Epithelial cell of esophagus (primary cell): Measurements from ENCODE around the gene SLC9A1.

Experiments
- DNase-seq: peaks from one replicate; pipeline ENCODE4 v3.0.0; 2010; ENCODE audit warnings: low read depth
- H3K4me3 ChIP-seq: 2 replicates; pipeline ENCODE4 v1.5.1; 2011; ENCODE audit warnings: mild to moderate bottlenecking, low read length, control low read depth
- TF ChIP-seq, protein P1 (sequence below): IDR thresholded peaks from 2 replicates; pipeline ENCODE4 v1.5.1; 2011; ENCODE audit warnings: low read depth, mild to moderate bottlenecking, low read length, control low read depth, inconsistent platforms; ENCODE audit not compliant: insufficient read depth; ENCODE audit errors: missing control alignments

SLC9A1 gene

DNA sequence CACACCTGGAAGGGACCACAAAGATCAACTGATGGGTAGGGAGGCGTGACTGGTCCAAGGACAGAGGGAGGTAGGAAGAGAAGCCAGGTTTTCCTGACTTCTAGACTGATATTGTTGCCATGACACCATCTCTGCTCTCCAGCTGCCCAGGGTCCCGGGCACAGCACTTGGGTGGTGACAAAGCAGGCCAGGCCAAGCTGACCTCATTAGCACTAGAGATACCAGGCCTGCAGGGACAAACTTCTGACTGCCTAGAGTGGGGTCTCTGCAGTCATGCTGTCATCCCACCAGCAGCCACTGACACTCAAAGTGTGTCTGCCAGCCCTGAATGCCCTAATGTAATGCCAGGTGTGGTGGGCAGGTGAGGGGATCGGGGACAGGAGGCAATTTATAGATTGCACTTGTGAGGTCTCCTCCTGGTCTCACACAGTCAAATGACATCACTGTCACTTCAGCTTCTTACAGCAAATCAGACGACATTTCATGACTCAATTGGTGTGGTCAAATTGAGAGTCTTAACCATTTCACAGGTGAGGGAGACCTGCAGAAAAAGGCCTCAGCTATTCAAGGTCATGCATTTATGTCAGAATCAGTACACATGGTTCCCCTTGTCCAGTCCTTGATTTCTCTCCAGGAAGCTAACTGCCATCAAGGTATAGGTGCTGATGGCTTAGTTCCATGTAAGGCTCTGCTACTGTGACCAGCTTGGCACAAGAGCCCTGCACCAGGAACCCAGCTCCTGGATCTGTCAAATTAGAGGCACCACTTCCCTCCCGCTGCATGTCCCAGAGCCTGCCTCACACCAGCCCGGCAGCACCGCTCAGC lies 2.7 kb downstream of the SLC9A1 start:
- TF ChIP-seq, protein P1, sequence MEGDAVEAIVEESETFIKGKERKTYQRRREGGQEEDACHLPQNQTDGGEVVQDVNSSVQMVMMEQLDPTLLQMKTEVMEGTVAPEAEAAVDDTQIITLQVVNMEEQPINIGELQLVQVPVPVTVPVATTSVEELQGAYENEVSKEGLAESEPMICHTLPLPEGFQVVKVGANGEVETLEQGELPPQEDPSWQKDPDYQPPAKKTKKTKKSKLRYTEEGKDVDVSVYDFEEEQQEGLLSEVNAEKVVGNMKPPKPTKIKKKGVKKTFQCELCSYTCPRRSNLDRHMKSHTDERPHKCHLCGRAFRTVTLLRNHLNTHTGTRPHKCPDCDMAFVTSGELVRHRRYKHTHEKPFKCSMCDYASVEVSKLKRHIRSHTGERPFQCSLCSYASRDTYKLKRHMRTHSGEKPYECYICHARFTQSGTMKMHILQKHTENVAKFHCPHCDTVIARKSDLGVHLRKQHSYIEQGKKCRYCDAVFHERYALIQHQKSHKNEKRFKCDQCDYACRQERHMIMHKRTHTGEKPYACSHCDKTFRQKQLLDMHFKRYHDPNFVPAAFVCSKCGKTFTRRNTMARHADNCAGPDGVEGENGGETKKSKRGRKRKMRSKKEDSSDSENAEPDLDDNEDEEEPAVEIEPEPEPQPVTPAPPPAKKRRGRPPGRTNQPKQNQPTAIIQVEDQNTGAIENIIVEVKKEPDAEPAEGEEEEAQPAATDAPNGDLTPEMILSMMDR, result no peak
- peak overlapping the region; percentile 81 for H3K4me3 ChIP-seq
- DNase-seq, result no peak

DNA sequence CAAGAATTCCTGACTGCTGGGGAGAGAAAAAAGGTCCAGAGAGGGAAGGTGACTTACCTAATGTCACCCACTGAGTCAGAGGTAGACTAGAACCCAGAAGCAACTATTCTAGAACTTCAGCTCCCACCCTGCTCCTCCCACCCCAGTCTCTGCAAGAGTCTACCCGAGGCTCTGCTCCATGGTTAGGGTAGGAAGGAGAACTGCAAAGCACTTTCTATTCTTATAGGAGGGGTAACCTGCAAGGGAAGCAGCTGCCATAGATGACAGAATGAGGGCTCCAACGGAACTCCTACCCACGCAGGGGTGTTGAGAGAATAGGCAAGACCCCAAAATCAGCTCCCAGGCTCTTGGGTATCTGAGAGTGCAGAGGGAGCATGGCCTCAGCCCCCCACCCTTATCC lies 4.3 kb downstream of the SLC9A1 start:
- TF ChIP-seq, protein P1, result no peak
- DNase-seq, result no peak
- H3K4me3 ChIP-seq, result no peak overlapping the region

DNA sequence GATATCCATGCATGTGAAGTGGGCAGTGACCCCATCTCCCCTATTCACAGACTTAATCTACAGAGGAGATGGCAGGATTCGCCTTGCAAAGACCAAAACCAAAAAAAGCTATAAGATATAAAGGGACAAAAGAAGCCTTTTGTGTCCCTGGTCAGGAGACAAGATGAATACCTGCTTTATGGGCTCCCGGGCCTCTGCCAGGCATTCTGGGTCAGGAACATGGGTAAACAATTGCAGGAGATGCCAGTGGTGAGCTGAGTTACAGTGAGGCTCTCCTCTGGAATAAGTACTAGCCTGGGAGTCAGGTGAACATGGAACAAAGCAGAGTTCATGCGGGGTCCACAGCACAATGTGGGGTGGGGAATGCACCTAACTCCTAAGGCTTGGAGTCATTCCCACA lies 4.7 kb downstream of the SLC9A1 start:
- no peak for DNase-seq
- H3K4me3 ChIP-seq, result no peak overlapping the region

DNA sequence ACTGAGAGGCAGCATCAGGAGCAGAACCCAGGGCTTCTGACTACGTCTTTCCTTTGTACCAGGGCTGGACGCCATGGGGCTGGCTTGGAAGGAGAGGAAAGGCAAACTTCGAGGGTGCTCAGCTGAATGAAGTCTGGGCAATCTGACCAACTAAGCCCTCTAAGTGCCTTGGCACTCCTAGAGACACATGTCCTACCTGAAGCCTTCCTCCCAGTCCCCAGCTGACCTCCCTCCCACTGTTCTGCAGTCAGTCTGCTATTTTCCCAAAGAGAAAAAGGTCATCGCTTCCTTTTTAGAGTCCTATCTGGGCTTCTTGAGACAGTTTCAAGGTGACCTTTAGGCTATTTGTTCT lies 5.2 kb downstream of the SLC9A1 start:
- DNase-seq, result no peak
- no peak overlapping the region for H3K4me3 ChIP-seq
- TF ChIP-seq, protein P1, result no peak

More for the DNA sequence above, 4.7 kb downstream of the SLC9A1 start:
- TF ChIP-seq, protein P1, result no peak

DNA sequence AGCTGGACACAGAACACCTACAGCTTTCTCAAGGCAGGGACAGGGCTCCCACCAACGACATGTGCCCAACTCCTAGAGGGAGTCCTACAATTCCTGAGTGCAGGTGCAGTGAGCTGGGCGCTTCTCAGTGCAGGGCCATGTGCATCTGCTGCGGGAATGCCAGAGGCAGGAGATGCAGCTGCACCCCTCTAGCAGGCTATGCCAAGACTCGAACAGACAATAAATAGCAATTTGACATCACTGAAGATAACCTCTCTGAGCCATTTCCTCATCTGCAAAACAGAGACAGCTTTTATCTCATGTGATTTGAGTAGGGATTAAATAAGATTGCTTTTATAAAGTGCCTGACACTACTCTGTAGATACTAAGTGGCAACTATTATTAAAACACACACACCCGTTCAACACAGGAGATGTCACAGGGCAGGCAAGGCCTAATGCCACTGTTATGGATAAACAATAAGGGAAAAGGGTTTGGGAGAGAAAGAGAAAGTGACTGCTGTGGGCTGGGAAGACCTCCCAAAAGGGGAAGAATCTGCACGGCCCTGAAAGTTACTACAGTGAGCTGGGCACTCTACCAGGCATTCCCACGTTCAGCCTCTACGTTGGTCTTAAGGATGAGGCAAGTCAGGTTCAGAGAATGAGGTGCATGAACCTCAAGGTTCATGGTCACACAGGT lies 5.7 kb downstream of the SLC9A1 start:
- no peak overlapping the region for H3K4me3 ChIP-seq
- TF ChIP-seq, protein P1, result no peak
- DNase-seq, result no peak

DNA sequence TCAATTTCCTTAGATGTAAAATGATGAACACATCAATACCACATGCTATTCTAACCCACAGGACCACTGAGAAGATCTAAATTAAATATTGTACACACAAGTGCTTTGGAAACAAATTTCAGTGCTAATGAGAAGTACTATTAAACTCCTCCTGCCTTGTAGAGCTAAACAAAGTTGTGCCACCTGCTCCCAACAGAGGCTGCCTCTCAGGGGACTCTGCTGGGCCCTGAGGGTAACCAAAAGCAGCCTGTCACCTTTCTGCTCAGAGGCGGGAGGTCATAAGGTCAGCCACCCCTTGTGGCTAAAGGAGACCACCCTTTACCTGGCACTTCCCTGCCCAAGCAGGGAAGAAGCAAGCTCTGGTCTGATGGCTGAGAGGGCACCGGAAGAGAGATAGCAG lies 6.3 kb downstream of the SLC9A1 start:
- no peak for DNase-seq
- no peak overlapping the region for H3K4me3 ChIP-seq
- TF ChIP-seq, protein P1, result no peak
